Mammary epithelial cell (primary cell): Measurements from ENCODE around the gene YIPF4.

Experiments used
- EZH2 ChIP-seq: IDR thresholded peaks from 2 replicates; pipeline ENCODE4 v1.6.1; 2012; ENCODE audit warnings: low read length, inconsistent platforms, borderline replicate concordance
- TF ChIP-seq, protein P1 (sequence below), 2 donors: IDR thresholded peaks in 1 of 2; conservative IDR thresholded peaks in 1 of 2; 2 replicates each; pipeline ENCODE4 v1.5.1; 2011 to 2012; ENCODE audit warnings: inconsistent platforms in 2 of 2, low read length in 2 of 2, mild to moderate bottlenecking in 2 of 2, control low read depth in 1 of 2, low read depth in 1 of 2; ENCODE audit not compliant: insufficient read depth in 1 of 2; ENCODE audit errors: extremely low read depth in 1 of 2

DNA sequence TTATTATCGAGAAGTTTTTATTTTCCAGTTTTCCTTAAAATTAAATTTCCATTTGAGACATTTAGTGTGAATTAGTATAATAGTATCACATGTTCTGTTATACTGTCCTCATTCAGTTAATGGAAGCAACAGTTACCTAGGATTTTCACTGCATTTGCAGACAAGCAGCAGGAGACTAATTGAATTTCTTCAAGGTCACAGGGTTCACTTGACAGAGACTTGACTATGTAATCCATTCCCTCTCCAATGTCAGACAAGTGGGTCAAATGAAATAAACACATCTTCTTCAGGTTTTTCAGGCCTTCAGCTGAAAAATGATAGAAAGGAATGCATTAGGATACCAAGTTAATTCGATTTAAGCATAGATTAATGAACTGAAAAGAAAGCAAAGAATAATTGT, 39.7 kb upstream of the YIPF4 start:
- TF ChIP-seq, protein P1, sequence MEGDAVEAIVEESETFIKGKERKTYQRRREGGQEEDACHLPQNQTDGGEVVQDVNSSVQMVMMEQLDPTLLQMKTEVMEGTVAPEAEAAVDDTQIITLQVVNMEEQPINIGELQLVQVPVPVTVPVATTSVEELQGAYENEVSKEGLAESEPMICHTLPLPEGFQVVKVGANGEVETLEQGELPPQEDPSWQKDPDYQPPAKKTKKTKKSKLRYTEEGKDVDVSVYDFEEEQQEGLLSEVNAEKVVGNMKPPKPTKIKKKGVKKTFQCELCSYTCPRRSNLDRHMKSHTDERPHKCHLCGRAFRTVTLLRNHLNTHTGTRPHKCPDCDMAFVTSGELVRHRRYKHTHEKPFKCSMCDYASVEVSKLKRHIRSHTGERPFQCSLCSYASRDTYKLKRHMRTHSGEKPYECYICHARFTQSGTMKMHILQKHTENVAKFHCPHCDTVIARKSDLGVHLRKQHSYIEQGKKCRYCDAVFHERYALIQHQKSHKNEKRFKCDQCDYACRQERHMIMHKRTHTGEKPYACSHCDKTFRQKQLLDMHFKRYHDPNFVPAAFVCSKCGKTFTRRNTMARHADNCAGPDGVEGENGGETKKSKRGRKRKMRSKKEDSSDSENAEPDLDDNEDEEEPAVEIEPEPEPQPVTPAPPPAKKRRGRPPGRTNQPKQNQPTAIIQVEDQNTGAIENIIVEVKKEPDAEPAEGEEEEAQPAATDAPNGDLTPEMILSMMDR (conservative IDR thresholded peaks at IDR 0.05 in 1 of 2, IDR thresholded peaks at IDR 0.05 in 1 of 2; ENCODE audit: extremely low read depth in 1 of 2, insufficient read depth in 1 of 2, low read depth in 1 of 2, low read length in 2 of 2) = no peak
- TF ChIP-seq EZH2 = no peak
